Omental fat pad (tissue), 4 donors: ENCODE data around the gene SLC2A11. TPM values are rescaled to one million over a fixed set of nuclear protein-coding genes. Genes with fewer than 3 reads are reported as not detected.
"Not testable (repeated sequence)": the region's sequence is repeated elsewhere in the genome, so short reads cannot be mapped to it uniquely, and the experiment has no call there.

ENCODE experiments used
- ATAC-seq: fragments of 150-250 bp; one replicate; pipeline ENCODE4 v1.9.1; 2016; ENCODE audit warnings: mild to moderate bottlenecking, moderate library complexity; ENCODE audit not compliant: low FRiP score
- DNase-seq: peaks from one replicate; pipeline ENCODE4 v3.0.0-alpha.2; 2019; ENCODE audit warnings: low spot score
- total RNA-seq, 4 donors: library from RNA; depleted of rRNA; stranded (reverse); fragments of >200 nt; gene quantifications; one replicate each; pipeline ENCODE4 v1.1.0, GENCODE V29; 2016
- TF ChIP-seq, protein P1 (sequence below), 3 donors: fragments of 450-650 bp; IDR thresholded peaks; one replicate each; pipeline ENCODE4 v1.5.1; 2016 to 2017; ENCODE audit warnings: antibody characterized with exemption in 3 of 3, mild to moderate bottlenecking in 3 of 3, moderate library complexity in 2 of 3

The SLC2A11 gene
- total RNA-seq, 4 donors from 2014 or later: 3.1 to 9.2 (median 7.5) TPM

GRCh38 chr22:23904573-23905254, 47.0 kb downstream of the SLC2A11 start:
- no peak for ATAC-seq
- TF ChIP-seq, protein P1, sequence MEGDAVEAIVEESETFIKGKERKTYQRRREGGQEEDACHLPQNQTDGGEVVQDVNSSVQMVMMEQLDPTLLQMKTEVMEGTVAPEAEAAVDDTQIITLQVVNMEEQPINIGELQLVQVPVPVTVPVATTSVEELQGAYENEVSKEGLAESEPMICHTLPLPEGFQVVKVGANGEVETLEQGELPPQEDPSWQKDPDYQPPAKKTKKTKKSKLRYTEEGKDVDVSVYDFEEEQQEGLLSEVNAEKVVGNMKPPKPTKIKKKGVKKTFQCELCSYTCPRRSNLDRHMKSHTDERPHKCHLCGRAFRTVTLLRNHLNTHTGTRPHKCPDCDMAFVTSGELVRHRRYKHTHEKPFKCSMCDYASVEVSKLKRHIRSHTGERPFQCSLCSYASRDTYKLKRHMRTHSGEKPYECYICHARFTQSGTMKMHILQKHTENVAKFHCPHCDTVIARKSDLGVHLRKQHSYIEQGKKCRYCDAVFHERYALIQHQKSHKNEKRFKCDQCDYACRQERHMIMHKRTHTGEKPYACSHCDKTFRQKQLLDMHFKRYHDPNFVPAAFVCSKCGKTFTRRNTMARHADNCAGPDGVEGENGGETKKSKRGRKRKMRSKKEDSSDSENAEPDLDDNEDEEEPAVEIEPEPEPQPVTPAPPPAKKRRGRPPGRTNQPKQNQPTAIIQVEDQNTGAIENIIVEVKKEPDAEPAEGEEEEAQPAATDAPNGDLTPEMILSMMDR (IDR thresholded peaks at IDR 0.05): no peak
- DNase-seq: no peak

GRCh38 chr22:23906641-23907040, 49.0 kb downstream of the SLC2A11 start:
- ATAC-seq (no peak), DNase-seq (no peak)
- TF ChIP-seq, protein P1 (IDR thresholded peaks at IDR 0.05): no peak

DNA sequence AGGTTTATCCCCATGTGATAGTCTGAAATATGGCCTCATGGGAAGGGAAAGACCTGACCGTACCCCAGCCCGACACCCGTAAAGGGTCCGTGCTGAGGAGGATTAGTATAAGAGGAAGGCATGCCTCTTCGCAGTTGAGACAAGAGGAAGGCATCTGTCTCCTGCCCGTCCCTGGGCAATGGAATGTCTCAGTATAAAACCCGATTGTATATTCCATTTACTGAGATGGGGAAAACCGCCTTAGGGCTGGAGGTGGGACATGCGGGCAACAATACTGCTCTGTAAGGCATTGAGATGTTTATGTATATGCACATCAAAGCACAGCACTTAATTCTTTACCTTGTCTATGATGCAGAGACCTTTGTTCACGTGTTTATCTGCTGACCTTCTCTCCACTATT, 49.7 kb downstream of the SLC2A11 start:
- not testable (repeated sequence) for DNase-seq, ATAC-seq

- ATAC-seq (no peak), DNase-seq (no peak)
- TF ChIP-seq, protein P1 (IDR thresholded peaks at IDR 0.05): no peak
Observed at GRCh38 chr22:23908587-23909205, 51.0 kb downstream of the SLC2A11 start.

GRCh38 chr22:23909296-23909898, 51.7 kb downstream of the SLC2A11 start:
- TF ChIP-seq, protein P1 (IDR thresholded peaks at IDR 0.05): no peak
- ATAC-seq (no peak), DNase-seq (no peak)

DNA sequence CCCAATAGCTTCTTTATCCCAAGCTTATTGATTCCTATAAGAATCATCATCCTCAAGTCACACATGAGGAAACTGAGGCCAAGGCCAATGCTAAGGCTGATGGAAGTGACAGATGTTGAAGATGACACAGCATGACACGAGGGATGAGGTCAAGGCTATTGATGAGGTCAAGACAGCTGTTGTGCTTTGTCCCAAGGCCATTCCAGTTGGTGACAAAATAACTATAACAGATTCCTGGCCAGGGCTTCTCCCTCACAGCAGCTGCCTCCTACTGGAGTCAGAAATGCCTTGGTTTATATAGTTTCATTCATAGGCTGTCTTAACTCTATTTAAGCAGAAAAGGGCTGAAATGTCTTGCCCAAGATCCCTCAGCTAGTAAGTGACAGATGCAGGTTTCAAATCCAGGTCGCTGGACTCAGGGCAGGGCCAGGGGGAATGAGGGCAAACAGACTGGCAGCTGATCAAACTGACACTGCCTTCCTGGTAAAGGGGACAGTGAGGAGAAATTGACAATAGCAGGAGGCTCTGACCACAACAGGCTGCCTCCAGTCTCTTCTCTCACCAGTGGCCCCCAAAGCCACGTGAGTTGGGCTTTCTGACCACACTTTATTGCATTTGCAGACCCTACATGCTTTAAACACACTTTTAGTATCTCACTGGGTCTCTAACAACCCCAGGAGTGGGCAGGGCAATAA, 53.0 kb downstream of the SLC2A11 start:
- TF ChIP-seq, protein P1 (IDR thresholded peaks at IDR 0.05): no peak
- ATAC-seq (no peak), DNase-seq (no peak)

DNA sequence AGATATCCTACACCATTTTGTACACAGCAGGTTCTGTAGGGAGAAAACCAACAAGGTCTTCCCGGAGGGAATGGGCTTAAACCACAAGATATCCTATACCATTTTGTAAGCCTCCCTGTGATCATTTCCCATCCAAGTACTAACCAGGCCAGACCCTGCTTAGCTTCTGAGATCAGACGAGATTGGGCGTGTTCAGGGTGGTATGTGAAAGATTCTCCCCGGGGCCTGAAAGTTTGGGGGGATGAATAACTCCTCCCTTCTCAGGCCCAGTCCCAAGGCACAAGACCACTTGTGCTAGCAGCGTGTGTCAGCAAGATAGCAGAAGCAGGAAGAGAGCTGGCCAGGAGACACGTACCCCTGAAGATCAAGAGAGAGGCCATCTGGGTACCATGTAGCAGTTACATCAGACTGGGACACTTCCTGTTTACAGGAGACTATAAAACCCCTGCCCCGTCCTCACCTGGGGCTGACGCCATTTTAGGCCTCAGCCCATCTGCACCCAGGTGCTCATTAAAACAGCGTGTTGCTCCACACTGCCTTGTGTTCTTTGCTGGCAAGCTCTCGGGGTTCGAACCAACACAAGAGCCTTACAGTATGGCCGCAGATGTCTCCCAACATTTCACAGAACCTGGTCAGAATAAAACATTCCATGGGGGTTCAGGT, 53.8 kb downstream of the SLC2A11 start:
- ATAC-seq (no peak), DNase-seq (no peak)
- TF ChIP-seq, protein P1 (IDR thresholded peaks at IDR 0.05): no peak
